Effector memory CD4-positive, alpha-beta T cell (primary cell): ENCODE data around the gene GRID2IP.

ENCODE experiments used
- DNase-seq, 3 donors: peaks; one replicate each; pipeline ENCODE4 v3.0.0-alpha.2; 2020
- H3K27ac ChIP-seq: 2 replicates; pipeline ENCODE4 v1.7.0; 2013; ENCODE audit warnings: mild to moderate bottlenecking, low read length, moderate library complexity; ENCODE audit not compliant: insufficient read depth, poor library complexity, severe bottlenecking
- H3K27me3 ChIP-seq: replicated peaks from 2 replicates; pipeline ENCODE4 v1.7.0; 2013; ENCODE audit warnings: mild to moderate bottlenecking, low read length; ENCODE audit not compliant: insufficient read depth, control insufficient read depth, poor library complexity, severe bottlenecking
- H3K36me3 ChIP-seq: 2 replicates; pipeline ENCODE4 v1.7.0; 2013; ENCODE audit warnings: mild to moderate bottlenecking, low read length, moderate library complexity; ENCODE audit not compliant: control insufficient read depth, insufficient read depth
- H3K4me1 ChIP-seq: 2 replicates; pipeline ENCODE4 v1.7.0; 2013; ENCODE audit warnings: low read length, mild to moderate bottlenecking; ENCODE audit not compliant: control insufficient read depth, insufficient read depth, poor library complexity, severe bottlenecking
- H3K4me3 ChIP-seq: 2 replicates; pipeline ENCODE4 v1.7.0; 2013; ENCODE audit warnings: low read length, low read depth, mild to moderate bottlenecking; ENCODE audit not compliant: insufficient read depth, poor library complexity, severe bottlenecking
- H3K9me3 ChIP-seq: 2 replicates; pipeline ENCODE4 v1.7.0; 2013; ENCODE audit warnings: mild to moderate bottlenecking, low read length, moderate library complexity; ENCODE audit not compliant: control insufficient read depth

Gene GRID2IP

DNA sequence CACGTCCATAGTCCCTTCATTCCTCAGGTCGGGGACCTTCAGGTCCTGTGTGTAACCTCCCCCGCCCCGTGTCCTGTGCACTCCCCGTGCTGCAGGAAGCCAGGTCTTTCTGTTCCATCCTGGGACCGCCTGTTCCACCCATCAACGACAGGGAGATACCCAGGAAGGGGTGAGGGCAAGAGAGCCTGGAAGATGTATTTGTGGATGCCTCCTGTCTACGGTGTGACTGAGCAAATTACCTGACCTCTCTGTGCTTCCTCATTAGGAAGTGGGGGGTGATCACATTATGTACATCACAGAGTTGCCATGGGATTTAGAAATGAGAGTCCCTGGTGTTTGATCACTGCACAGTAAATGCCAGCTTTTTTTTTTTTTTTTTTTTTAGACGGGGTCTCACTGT lies 46.3 kb downstream of the GRID2IP start:
- Histone ChIP-seq H3K4me1 (peaks cover 14% of the 10 kb centered on the region), H3K4me3 (no peak overlapping the region), H3K9me3 (no peaks in the 10 kb centered on the region), H3K36me3 (no peaks in the 10 kb centered on the region), H3K27ac (no peak overlapping the region), H3K27me3 (no peaks in the 10 kb centered on the region)
- DNase-seq, result no peak

DNA sequence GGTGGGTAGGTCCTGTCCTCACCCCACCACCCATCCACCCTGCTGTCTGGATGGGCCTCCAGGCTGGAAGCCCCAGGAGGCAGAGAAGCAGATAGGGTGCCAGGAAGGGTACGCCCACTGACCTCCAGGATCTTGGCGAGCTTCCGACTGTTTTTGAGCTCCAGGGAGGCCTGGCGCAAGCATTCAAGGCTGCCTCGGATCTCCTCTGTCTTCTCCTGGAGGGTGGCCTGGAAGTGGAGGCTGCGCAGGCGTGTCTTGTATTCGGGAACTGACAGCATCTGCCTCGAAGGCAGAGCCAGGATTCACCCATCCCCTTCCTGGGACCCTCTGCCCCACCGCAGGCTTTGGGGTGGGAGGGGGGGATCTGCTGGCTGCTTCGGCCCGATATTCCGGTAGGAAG lies 48.4 kb downstream of the GRID2IP start:
- no peak for DNase-seq
- Histone ChIP-seq H3K4me1 (peaks cover 14% of the 10 kb centered on the region), H3K27ac (no peak overlapping the region), H3K4me3 (no peak overlapping the region), H3K36me3 (no peaks in the 10 kb centered on the region), H3K9me3 (no peaks in the 10 kb centered on the region), H3K27me3 (no peaks in the 10 kb centered on the region)

DNA sequence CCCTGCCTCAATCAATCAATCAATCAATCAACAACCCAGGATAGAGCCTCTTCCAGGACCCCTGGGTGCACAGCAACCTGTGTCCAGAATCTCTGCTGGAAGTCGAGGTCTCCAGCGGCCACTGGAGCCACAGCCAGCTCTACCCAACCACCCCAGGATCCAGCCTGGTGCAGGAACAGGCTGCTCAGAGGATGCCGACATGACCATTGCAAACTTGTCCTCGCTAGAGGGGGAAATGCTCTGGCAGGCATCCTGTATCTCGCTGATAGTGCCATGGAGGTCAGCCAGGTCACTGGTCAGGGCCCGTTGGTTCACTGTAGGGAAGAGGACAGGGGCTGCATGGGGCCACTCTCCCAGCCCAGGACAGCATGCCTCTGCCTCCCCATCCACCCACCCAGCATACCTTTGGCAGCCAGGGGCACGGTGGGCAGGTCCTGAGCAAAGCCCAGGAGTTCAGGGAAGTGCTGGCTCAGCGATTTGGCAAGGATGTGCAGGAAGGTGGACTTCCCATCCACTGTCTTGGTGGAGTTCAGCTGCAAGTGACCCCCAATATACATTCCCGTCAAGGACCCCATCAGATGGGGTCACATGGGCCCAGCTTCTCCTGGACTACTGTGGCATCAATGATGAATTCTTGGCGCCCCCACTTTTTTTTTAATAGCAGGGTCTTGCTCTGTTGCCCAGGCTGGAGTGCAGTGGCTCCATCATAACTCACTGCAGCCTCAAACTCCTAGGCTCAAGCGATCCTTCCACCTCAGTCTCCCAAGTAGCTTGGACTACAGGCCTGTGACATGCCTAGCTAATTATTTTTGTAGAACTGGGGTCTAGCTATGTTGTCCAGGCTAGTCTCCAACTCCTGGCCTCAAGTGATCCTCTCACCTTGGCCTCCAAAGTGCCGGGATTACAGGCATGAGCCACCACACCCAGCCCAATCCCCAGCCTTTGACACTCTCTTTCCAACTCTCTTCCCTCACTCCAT lies 49.4 kb downstream of the GRID2IP start:
- Histone ChIP-seq H3K27ac (no peak overlapping the region), H3K4me1 (peaks cover 14% of the 10 kb centered on the region), H3K27me3 (no peaks in the 10 kb centered on the region), H3K4me3 (no peak overlapping the region), H3K36me3 (no peaks in the 10 kb centered on the region), H3K9me3 (no peaks in the 10 kb centered on the region)
- no peak for DNase-seq

DNA sequence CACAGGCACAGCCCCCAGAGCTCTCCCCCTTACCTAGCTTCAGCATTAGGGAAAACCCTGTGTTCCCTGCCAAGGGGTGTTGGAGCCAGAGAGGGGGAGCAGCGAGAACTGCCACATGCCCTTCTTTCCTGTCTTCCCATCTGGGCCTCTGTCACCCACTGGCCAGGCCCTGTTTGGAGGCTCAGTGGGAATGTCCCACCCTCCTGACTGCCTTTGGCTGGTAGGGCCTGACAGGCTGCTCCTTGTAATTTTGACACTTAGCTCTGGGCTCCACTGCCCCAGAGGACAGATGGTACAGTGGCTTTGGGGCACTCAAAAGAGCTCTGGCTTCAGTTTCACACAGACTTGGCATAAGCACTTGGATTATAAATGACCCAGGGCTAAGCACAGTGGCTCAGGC lies 50.6 kb downstream of the GRID2IP start:
- Histone ChIP-seq H3K27ac (no peak overlapping the region), H3K27me3 (no peaks in the 10 kb centered on the region), H3K36me3 (no peaks in the 10 kb centered on the region), H3K4me3 (no peak overlapping the region), H3K4me1 (peaks cover 14% of the 10 kb centered on the region), H3K9me3 (no peaks in the 10 kb centered on the region)
- no peak for DNase-seq

DNA sequence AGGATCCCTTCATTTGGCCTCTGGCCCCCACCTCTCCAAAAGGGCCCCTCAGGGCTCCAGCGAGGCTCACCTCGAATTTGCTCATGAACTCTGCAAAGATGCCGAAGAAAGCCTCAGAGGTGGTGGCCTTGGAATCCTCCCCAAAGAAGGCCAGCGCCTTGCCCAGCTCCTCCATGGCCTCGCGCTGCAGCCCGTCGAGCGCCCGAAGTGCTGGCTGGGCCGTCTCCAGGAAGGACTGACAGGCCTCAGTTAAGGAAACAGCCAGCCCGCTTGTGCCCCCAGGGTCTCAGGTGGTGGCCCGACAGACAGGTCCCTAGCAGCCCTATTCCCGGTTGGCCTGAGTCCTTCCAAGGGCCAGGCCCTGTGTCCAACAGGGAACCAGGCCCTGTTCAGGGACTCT lies 53.3 kb downstream of the GRID2IP start:
- DNase-seq, result no peak
- Histone ChIP-seq H3K9me3 (no peaks in the 10 kb centered on the region), H3K4me3 (no peak overlapping the region), H3K27ac (no peak overlapping the region), H3K36me3 (no peaks in the 10 kb centered on the region), H3K4me1 (peaks cover 2% of the 10 kb centered on the region), H3K27me3 (no peaks in the 10 kb centered on the region)

DNA sequence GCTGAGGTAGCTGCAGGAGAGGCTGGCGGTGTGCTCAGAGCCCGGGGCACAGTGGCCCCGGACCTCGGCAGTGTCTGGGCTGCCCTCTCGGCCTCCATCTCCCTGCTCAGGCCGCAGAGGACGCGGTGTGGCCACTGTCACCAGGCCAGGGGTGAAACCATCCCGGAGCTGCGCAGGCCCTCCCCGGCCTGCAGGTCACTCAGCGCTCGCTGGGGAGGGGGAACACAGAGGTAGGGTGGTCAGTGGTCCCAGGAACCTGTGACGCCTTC lies 53.7 kb downstream of the GRID2IP start:
- Histone ChIP-seq H3K36me3 (no peaks in the 10 kb centered on the region), H3K27me3 (no peaks in the 10 kb centered on the region), H3K27ac (no peak overlapping the region), H3K4me3 (no peak overlapping the region), H3K9me3 (no peaks in the 10 kb centered on the region), H3K4me1 (no peaks in the 10 kb centered on the region)
- DNase-seq, result no peak

DNA sequence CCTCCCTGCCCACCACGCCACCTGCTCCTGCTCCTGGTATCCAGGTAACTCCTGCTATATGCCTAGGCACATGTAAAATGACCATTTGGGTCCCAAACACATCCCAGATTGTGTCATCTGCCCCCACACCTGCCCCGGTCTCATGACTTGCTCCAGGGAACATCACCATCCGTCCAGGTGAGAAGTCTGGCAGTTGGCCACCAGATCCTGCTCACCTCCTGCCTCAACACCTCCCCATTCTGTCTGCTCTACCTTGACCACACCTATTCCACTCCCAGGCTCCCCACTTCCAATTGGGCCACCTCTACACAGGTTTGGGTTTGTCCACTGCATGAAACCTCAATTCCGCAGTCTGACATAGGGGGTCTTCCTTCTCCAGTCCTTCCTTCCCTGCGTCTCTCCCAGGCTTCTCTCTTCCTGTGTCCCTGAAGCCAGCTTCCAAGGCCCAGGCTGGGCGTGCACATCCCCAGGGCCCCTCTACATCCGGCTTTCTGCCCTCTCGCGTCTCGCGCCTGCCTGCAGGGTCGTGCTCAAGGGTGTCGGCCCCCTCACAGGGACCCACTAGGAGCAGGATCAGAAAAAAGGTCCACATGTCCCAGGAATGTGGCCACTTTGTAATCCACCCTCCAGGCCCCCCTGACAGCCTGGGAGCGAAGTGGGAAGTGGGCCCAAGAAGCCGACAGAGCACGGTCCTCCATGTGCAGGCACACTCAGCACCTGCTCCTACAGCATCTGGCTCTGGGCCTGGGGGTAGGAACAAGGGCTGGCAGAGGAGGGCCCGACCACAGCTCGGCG lies 54.2 kb downstream of the GRID2IP start:
- H3K4me3 ChIP-seq, result no peak overlapping the region

DNA sequence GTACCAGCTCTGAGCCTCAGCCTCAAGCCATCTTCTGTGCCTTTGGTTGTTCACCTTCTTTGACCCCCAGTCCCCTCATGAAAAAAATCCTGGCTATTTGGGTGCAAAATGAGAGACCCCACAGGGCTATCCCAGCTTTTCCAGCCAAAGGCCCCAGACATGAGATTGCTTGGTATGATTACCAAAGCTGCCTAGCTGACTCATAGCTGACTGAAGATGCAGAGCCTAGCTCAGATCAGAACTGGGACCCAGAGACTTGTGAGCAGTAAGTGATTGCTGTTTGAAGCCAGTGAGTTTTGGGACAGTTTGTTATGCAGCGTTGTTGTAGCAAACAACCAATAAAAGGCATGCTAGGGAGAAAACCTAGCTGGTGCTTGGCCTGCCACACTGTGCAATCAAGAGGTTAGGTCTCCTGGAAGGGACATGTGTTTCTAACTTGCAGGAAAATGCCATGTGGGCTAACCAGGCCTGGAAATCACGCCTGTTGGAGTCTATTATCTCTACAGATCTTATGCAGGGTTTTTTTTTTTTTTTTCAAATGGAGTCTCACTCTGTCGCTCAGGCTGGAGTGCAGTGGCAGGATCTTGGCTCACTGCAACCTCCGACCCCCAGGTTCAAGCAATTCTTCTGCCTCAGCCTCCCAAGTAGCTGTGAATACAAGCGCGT lies 55.5 kb downstream of the GRID2IP start:
- Histone ChIP-seq H3K4me1 (no peaks in the 10 kb centered on the region), H3K4me3 (no peak overlapping the region)

More for the DNA sequence above, 54.2 kb downstream of the GRID2IP start:
- no peak overlapping the region for H3K27ac ChIP-seq
- H3K9me3 ChIP-seq, result no peaks in the 10 kb centered on the region
- H3K36me3 ChIP-seq, result no peaks in the 10 kb centered on the region
- H3K4me1 ChIP-seq, result no peaks in the 10 kb centered on the region
- no peak for DNase-seq
- no peaks in the 10 kb centered on the region for H3K27me3 ChIP-seq

DNA sequence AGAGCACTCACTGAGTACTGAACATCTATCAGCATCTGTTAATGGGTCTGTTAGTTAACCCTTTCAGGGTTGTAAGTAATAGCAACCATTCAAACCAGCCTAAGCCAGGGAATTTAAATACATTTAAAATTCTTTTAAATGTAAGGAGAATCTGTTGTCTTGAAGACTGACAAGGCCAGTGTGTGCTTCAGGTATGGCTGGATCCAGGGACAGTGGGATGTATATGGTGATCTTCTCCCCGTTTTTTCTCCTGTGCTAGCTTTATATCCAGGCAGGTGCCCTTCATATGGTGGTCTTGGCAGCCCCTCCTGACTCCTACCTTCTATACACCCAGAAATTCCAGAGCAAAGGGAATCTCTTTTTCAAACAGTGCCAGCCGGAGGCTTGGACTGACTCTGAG lies 56.9 kb downstream of the GRID2IP start:
- Histone ChIP-seq H3K9me3 (no peaks in the 10 kb centered on the region), H3K4me1 (no peaks in the 10 kb centered on the region), H3K27ac (no peak overlapping the region)

More for the DNA sequence above, 55.5 kb downstream of the GRID2IP start:
- no peak for DNase-seq
- H3K36me3 ChIP-seq, result no peaks in the 10 kb centered on the region
- H3K9me3 ChIP-seq, result no peaks in the 10 kb centered on the region
- no peak overlapping the region for H3K27ac ChIP-seq
- no peaks in the 10 kb centered on the region for H3K27me3 ChIP-seq

DNA sequence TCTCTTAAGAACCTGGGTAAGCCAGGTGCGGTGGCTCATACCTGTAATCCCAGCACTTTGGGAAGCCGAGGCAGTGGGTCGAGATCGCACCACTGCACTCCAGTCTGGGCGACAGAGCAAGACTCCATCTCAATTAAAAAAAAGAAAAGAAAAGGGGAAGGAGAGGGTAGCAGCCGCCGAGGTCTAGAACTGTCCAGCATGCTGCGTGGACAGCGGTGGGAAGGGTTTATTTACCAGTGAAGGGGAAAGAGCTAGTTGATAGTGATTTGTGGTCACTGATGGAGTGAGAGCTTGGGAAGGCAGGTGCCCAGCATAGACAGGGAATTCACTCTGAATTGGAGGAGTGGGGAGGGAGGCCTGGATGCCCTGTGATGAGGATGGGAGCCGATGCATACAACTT lies 60.1 kb downstream of the GRID2IP start:
- Histone ChIP-seq H3K27me3 (no peaks in the 10 kb centered on the region), H3K9me3 (no peaks in the 10 kb centered on the region), H3K27ac (no peak overlapping the region), H3K4me3 (no peak overlapping the region), H3K4me1 (no peaks in the 10 kb centered on the region), H3K36me3 (no peaks in the 10 kb centered on the region)
- DNase-seq, result no peak

More for the DNA sequence above, 56.9 kb downstream of the GRID2IP start:
- Histone ChIP-seq H3K4me3 (no peak overlapping the region), H3K27me3 (no peaks in the 10 kb centered on the region), H3K36me3 (no peaks in the 10 kb centered on the region)
- DNase-seq, result no peak
